ENCODE measurements around the gene ADCY9. TPM values are rescaled to one million over a fixed set of nuclear protein-coding genes. Genes with fewer than 3 reads are reported as not detected.

ADCY9 gene
- total and polyA plus RNA-seq, 2 donors (not counting 1 experiment from before 2014, with no cell fraction given), result 1.7 to 2.1 TPM

GRCh38 chr16:4003166-4003565, 113.1 kb downstream of the ADCY9 start:
- H2AFZ ChIP-seq (ENCODE audit: insufficient read depth, low read depth, low read length, poor library complexity, severe bottlenecking), result no peak overlapping the region
- TF ChIP-seq CTCF (IDR thresholded peaks at IDR 0.05) (no peak), EZH2 (IDR thresholded peaks at IDR 0.05; ENCODE audit: borderline replicate concordance, insufficient read depth, low read depth, low read length, poor library complexity, severe bottlenecking) (no peak)
- no peaks in the 10 kb centered on the region for H3K9me3 Mint-ChIP-seq (ENCODE audit: insufficient read depth)
- H3K79me2 ChIP-seq (ENCODE audit: control insufficient read depth, insufficient read depth, low read length), result no peaks in the 10 kb centered on the region
- no peak overlapping the region for H3K4me3 Mint-ChIP-seq
- H3K27me3 Mint-ChIP-seq, result no peaks in the 10 kb centered on the region
- H3K36me3 ChIP-seq (replicated peaks in 1 of 2; ENCODE audit: control extremely low read depth in 1 of 2, control insufficient read depth in 1 of 2, extremely low read depth in 1 of 2, insufficient read depth in 2 of 2, low read length in 1 of 2), result no peaks in the 10 kb centered on the region
- no peaks in the 10 kb centered on the region for H3K4me1 ChIP-seq (ENCODE audit: control insufficient read depth in 2 of 2, insufficient read depth in 2 of 2, low read length in 2 of 2)
- no peaks in the 10 kb centered on the region for H3K27me3 ChIP-seq (replicated peaks in 1 of 4; ENCODE audit: control extremely low read depth in 1 of 4, control insufficient read depth in 3 of 4, insufficient read depth in 4 of 4, low read length in 3 of 4)
- ChIA-PET CTCF (no interaction called here), POLR2A (no interaction called here)
- no peaks in the 10 kb centered on the region for H3K9me3 ChIP-seq (ENCODE audit: control extremely low read depth in 1 of 3, control insufficient read depth in 2 of 3, insufficient read depth in 1 of 3, low read length in 2 of 3)
- 96% methylated on average over 16 of the region's 19 CpGs for WGBS (ENCODE audit: insufficient coverage)
- no peak for DNase-seq
- no peak overlapping the region for H3K4me2 ChIP-seq (replicated peaks; ENCODE audit: low read depth, low read length, poor library complexity, severe bottlenecking)
- H3K27ac ChIP-seq (ENCODE audit: low read length in 2 of 2), result no peak overlapping the region
- intact Hi-C loops (cut with micrococcal nuclease), result no loop called here
- H3K4me1 Mint-ChIP-seq, result no peaks in the 10 kb centered on the region
- no peaks in the 10 kb centered on the region for H4K20me1 ChIP-seq (ENCODE audit: control insufficient read depth, insufficient read depth, low read length, poor library complexity, severe bottlenecking)
- ATAC-seq (ENCODE audit: low read depth), result no peak
- H3K27ac Mint-ChIP-seq, result no peak overlapping the region
- H3K4me3 ChIP-seq (ENCODE audit: control extremely low read depth in 1 of 5, extremely low read depth in 1 of 5, insufficient read depth in 1 of 5, low read depth in 2 of 5, low read length in 4 of 5), result no peak overlapping the region
- H3K9ac ChIP-seq (ENCODE audit: low read length), result no peak overlapping the region

GRCh38 chr16:4002121-4002520, 114.1 kb downstream of the ADCY9 start:
- ATAC-seq (ENCODE audit: low read depth) (no peak), DNase-seq (no peak)
- Mint-ChIP-seq H3K4me3 (no peak overlapping the region), H3K27ac (no peak overlapping the region), H3K9me3 (ENCODE audit: insufficient read depth) (no peaks in the 10 kb centered on the region), H3K4me1 (no peaks in the 10 kb centered on the region), H3K27me3 (no peaks in the 10 kb centered on the region)
- no peak overlapping the region for H2AFZ ChIP-seq (ENCODE audit: insufficient read depth, low read depth, low read length, poor library complexity, severe bottlenecking)
- WGBS (ENCODE audit: insufficient coverage), result no CpG with 5 or more reads among the region's 2 CpGs
- no peaks in the 10 kb centered on the region for H4K20me1 ChIP-seq (ENCODE audit: control insufficient read depth, insufficient read depth, low read length, poor library complexity, severe bottlenecking)
- H3K27ac ChIP-seq (ENCODE audit: low read length in 2 of 2), result no peak overlapping the region
- intact Hi-C loops (cut with micrococcal nuclease), result no loop called here
- no peaks in the 10 kb centered on the region for H3K79me2 ChIP-seq (ENCODE audit: control insufficient read depth, insufficient read depth, low read length)
- CTCF ChIA-PET, result no interaction called here
- no peaks in the 10 kb centered on the region for H3K9me3 ChIP-seq (ENCODE audit: control extremely low read depth in 1 of 3, control insufficient read depth in 2 of 3, insufficient read depth in 1 of 3, low read length in 2 of 3)
- no peaks in the 10 kb centered on the region for H3K4me1 ChIP-seq (ENCODE audit: control insufficient read depth in 2 of 2, insufficient read depth in 2 of 2, low read length in 2 of 2)
- H3K27me3 ChIP-seq (replicated peaks in 1 of 4; ENCODE audit: control extremely low read depth in 1 of 4, control insufficient read depth in 3 of 4, insufficient read depth in 4 of 4, low read length in 3 of 4), result no peaks in the 10 kb centered on the region
- POLR2A ChIA-PET, result no interaction called here
- H3K4me2 ChIP-seq (replicated peaks; ENCODE audit: low read depth, low read length, poor library complexity, severe bottlenecking), result no peak overlapping the region
- no peak overlapping the region for H3K4me3 ChIP-seq (ENCODE audit: control extremely low read depth in 1 of 5, extremely low read depth in 1 of 5, insufficient read depth in 1 of 5, low read depth in 2 of 5, low read length in 4 of 5)
- no peak for TF ChIP-seq CTCF (IDR thresholded peaks at IDR 0.05)
- no peak for TF ChIP-seq EZH2 (IDR thresholded peaks at IDR 0.05; ENCODE audit: borderline replicate concordance, insufficient read depth, low read depth, low read length, poor library complexity, severe bottlenecking)
- H3K36me3 ChIP-seq (replicated peaks in 1 of 2; ENCODE audit: control extremely low read depth in 1 of 2, control insufficient read depth in 1 of 2, extremely low read depth in 1 of 2, insufficient read depth in 2 of 2, low read length in 1 of 2), result no peaks in the 10 kb centered on the region
- H3K9ac ChIP-seq (ENCODE audit: low read length), result no peak overlapping the region

Data from B cell (primary cell).